Caki2 (cell line): Measurements from ENCODE around the gene AGAP1. TPM values are rescaled to one million over a fixed set of nuclear protein-coding genes. Genes with fewer than 3 reads are reported as not detected.

Source experiments
- DNase-seq: peaks from one replicate; pipeline ENCODE4 v3.0.0-alpha.2; 2015; ENCODE audit warnings: low read depth
- in situ Hi-C: cut with HindIII; loops from 2 replicates; pipeline ENCODE4 v1.10.0; 2016; ENCODE audit warnings: low sequenced_read_pairs, low pct_unique_long_range_greater_than_20kb, mixed read lengths
- total RNA-seq: library from RNA; depleted of rRNA; stranded (reverse); fragments of >200 nt; shearing (Covaris generic); gene quantifications from 2 replicates; pipeline ENCODE4 v1.2.3, GENCODE V29; 2014; ENCODE audit warnings: low replicate concordance

Gene AGAP1
- total RNA-seq, 1 experiment from 2014 or later, result 5.3 TPM

DNA sequence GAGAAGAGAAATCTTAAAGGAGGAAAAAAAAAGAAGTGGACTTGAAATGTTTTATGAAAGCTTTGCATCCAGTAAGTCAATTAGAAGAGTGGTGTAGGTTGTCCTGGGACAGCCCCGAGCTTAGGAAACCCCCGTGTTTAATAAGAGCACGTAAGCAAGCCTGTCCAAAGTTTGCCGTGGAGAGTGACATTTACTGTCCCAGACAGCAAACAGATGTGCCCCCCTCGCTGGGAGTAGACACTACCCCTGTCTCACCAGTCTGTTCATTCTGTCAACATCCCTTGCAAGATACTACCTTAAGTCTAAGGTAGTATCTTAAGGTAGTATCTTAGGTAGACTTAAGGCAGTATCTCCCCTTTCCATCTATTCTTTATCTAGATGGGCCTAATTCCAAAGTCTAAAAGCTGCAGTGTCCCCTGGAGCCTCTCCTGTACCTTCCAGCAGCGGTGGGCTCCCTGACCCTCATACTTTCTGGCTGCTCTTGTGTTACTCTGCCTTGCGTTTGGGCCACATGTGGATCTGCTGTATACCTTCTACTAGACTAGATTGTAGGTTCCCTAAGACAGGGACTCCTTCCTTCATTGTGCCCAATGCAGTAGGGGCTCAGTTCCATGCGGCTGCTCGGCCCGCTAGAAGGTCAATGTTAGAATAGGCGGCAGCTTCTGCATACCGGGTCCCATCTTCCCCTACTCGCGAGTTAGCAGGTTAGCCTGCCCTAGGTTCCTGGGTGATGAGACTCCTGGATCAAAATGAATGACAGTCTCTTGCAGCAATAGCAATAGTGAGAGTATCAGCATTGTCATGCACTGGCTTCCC lies 430.2 kb downstream of the AGAP1 start:
- no peak for DNase-seq
- in situ Hi-C loops, result no loop called here

DNA sequence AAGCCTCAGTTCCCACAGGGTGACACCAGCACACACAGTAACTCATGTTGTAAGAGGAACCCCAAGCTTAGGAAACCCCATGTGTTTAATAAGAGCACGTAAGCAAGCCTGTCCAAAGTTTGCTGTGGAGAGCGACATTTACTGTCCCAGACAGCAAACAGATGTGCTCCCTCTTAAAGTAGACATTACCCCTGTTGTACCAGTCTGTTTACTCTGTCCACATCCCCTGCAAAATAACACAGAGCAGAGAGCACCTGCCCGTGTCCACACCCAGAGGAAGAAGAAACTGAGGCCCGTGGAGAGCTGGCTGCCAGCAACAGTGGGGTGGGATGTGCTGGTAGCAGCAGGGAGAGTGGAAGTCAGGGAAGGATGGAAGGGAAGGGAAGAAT lies 430.8 kb downstream of the AGAP1 start:
- in situ Hi-C loops, result no loop called here
- DNase-seq, result no peak

DNA sequence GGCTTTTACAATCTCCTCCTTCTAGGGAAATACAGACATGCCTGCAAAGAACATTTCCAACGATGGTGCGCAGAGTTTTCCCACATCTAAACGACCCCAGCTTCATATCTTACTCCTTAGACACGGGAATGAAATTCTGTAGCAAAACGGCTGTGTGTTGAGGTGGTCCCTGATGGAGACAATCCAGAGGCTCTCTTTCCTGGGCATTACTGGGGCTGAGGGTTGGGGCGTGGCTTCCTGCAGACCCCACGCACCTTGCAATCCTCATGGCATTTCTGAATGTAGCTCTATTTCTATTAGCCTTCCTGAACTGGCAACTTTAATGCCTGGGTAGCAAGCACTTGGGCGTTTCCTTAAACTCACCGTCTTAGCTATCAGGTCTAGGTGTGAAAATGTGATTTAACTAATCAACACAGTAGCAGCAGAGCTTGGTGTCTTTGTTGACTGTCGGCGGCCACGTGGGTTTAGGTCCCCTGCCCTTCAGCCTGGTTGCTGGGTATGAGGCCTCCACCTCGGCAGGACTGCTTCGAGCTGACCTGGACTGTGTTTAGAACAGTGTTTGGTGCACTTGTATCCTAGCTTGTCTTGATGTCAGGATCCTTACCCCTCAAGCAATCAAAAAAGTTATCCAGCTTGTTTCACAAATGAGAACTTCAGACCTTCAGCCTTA lies 431.5 kb downstream of the AGAP1 start:
- in situ Hi-C loops, result no loop called here
- no peak for DNase-seq

DNA sequence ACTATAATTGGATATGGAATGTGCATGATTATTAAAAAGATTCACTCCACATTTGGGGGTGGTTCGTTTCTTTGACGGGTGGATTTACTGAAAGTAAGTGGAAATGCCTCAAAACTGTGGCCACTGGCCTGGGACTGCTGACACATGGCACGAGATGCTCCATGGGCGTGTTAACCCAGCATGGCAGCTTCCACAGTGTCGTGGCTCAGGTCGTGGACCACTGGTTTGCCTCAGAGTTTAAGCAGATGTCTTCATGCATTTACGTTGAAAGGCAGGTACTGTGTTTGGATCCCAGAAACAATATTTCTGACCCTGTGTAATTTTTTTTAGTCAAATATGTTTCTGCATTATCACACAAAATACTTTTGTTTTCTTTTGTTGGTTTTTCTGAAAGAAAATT lies 432.4 kb downstream of the AGAP1 start:
- in situ Hi-C loops, result no loop called here
- DNase-seq, result no peak

DNA sequence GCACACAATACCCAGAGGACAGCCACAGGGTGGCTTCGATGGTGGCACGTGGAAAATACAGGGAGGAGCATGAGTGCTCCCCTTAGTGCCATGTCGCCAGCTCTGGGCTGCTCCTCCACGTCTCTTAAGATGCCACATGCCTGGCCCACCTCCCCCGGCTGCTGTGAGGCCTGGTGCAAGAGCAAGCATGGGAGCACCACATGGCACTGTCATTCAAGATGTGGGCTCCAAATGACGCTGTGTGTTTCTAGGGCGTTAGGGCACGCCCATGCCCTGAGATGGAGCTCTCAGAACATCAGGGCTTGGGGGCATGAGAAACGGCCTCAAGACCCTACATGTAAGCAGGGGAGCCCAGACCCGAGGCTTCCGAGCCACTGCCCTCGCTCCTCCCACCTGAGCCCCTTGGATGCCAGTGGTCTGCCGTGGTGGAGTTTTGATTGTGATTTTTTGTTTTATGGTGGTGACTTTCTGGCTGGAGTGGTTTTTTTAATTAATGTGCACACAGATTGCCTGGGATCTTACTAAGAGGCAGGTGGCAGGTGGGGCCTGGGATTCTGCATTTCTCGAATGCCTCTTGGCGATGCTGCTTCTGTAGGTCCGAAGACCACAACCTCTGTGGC lies 435.0 kb downstream of the AGAP1 start:
- no peak for DNase-seq
- in situ Hi-C loops, result no loop called here

DNA sequence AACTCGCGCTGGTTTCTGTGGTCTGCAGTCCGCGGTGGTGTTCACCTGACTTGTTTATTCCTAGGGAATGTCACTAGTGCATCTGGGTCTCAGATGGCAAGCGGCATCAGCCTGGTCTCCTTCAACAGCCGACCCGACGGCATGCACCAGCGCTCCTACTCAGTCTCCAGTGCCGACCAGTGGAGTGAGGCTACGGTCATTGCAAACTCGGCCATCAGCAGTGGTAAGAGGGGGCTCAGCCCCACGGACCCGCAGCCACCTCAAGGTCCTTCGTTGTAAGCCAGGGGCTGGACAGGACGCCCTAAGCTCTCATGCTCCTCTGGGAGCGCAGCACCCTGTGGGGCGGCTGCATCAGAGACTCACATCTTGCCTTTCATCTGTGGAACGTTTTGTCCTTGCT lies 436.9 kb downstream of the AGAP1 start:
- in situ Hi-C loops, result no loop called here
- DNase-seq, result no peak

DNA sequence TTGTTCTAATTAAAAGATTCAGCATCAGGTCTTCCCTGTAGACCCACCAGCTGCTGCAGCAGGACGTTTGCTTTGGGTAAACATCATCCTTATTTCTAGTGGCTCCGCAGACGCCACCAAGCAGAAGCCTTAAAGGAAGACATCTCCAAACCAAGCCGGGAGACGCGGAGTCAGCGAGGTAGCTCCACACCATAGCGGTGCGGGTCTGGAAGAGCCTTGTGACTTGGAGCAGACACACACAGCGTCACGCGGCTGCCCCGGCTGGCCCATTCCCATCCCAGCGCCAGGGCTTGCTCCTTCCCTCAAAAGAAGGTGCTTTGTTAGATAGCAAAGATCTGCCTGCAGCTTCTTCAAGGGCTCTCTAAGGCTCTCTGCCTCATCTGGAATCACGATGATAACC lies 437.8 kb downstream of the AGAP1 start:
- no peak for DNase-seq
- in situ Hi-C loops, result no loop called here

DNA sequence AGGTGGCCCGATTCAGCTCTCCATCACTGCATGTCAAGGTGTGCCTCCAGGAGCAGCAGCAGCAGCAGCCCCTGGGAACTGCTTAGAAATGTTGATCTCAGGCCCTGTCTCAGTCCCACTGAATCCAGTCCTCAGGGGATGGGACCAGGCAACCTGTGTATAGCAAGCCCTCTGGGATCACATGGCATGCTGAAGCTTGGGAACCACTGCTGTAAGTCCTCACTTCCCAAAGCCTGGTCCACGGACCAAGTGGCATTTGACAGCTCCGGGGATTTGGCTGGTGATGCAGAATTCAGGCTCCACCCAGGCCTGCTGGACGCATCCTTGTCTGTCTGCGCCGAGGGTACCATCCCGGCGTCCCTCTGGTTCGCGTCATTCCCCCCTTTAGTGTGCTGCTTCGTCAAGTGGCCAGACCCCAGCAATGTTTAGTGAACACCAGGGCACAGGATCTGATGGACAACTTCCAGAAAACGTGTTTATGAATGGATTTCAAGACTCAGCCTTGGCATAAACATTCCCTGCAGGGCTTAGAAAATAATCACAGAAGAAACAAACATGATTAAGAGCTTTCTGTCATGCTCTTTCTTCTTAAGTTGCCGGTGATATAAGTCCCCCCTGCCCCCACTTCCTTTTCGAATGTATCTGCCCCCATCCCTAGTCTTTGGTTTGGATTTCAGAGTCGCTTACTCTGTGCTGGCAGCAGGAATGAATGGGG lies 440.4 kb downstream of the AGAP1 start:
- no peak for DNase-seq
- in situ Hi-C loops, result no loop called here

DNA sequence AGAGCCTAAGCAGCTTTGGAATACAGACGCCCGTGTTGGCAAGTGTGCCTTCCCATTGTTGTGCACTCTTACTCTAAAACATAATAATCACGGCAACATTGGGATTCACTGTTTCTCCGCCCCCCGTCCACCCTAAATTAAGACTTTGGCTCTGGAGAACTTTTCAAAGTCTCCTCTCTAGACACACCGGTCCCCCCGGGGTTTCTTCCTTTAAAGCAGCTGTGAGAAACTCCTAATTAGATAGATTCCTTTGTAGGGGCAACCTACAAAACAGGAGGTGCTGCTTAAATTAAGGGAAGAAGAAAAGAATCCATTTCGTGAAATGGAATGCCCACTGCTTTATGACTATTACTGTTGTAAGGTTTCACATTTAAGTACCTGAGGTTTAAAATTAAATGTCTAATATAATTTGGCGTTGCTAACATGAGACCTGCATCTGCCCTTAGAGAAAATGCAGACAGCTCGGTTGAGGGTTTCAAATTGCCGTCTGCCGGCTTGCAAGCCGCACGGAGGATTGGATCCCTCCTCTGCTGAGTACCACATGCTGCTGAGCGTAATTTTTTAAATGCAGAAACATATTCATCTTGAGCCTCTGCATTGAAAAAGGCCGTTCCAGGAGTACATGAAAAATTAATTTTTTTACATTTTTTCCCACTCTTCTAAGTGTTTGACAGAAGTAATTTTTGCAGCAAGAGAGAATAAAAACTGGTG lies 441.1 kb downstream of the AGAP1 start:
- in situ Hi-C loops, result no loop called here
- no peak for DNase-seq

DNA sequence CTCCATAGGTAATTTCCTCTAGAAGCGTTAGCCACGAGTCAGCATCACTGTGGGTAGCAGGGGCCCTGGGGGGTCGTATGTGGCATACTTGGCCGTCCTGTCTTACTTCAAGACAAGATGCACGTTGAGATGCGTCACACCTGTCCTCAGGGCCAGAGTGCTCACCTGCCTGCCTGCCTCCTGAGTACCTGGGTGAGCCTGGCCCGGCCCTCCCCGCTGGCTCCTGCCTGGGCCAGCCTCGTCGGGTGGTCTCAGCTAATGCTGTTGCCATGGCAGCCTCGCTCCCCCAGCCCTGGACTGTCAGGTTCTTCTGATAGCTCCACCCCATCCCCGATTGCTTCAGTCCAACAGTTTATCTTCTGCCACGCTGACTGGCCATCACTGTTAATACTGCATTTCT lies 441.9 kb downstream of the AGAP1 start:
- in situ Hi-C loops, result no loop called here
- DNase-seq, result no peak

DNA sequence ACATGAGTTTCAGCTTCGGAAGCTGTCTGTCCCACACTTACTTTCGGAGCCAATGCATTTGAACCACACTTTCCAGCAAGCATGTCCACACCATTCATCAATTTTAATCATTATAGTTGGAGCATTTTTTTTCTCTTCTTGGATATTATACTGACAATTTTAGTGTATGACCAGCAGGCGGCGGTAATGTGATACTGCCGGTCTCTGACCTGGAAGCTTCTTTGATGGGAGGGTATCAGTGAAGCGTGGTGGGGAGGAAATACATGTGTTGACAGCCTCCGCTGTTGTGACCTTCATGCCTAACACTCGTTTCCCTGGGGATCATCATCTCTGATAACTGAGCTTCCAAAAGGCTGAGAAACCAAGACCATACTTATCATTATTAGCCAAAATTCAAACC lies 442.6 kb downstream of the AGAP1 start:
- DNase-seq, result no peak

DNA sequence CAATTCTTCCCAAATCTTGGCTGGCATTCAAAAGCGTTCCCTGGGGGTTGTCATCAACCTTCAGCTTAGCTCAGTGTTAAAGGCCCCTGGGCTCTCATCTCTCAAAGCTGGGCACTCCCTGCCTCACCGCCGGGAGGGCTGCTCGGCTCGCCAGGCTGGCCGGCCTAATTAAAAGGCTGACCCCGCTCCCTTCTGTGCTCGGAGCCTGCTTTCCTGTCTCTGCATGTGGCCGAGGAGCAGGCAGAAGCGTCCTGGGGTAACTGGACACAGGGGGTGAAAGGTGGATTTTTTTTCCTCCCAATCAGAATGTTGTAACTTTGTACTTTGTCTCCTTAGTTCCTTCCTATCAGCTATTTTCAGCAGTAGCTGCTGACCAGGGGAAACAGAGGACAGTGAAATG lies 443.2 kb downstream of the AGAP1 start:
- in situ Hi-C loops, result no loop called here
- no peak for DNase-seq

More for the DNA sequence above, 442.6 kb downstream of the AGAP1 start:
- in situ Hi-C loops, result no loop called here

DNA sequence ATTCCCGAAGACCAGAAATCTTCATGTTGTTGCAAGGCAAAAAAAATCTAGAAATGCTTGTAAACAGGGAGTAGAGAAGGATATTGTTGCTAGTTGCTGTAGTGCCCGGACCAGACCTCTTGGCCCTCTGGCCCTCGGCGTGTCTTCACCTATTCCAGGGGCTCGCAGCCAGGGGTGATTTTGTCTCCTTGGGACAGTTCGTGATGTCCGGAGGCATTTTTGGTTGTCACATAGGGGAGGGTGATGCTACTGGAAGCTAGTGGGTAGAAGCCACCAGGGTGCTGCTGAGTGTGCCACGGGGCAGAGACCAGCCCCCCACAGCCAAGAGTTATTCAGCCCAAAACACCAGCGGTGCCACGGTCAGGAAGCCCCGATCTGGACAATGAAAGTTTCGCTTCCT lies 443.7 kb downstream of the AGAP1 start:
- DNase-seq, result no peak
- in situ Hi-C loops, result no loop called here

DNA sequence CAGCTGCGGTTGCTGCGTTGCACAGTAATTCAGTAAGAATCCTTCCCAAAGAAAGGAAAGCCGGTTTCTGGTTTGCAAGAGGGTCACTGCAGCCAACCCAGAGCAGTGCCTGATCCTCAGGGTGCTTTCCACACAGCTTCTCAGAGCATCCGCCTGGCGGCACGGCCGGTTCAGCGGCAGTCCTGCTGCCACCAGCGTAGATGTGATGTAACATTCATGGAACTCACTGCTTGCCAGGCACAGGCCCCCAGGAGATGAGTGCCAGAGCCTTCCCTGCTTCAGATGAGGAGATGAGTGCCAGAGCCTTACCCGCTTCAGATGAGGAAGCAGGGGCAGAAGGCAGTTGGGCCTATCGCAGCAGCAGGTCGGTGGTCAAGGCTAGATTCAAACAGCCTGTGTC lies 444.1 kb downstream of the AGAP1 start:
- no peak for DNase-seq
- in situ Hi-C loops, result no loop called here

DNA sequence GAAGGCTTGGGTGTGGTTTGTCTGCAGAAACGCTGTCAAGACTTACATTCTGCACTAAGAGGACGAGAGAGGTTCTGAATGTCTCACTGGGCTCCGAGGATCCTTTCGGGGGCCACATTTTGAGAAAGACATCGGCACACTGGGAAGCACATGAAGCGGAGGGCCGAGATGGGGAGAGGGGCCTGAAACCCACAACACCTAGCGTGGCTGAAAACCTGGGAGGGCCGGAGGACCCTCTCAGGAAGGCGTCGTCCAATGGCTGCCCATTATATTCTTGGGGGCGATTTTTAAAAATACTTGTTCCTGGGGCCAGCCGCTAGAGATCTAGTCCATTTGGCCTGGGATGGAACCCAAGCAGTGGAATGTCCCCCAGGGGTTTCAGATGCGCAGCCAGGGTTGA lies 444.8 kb downstream of the AGAP1 start:
- no peak for DNase-seq
- in situ Hi-C loops, result no loop called here

DNA sequence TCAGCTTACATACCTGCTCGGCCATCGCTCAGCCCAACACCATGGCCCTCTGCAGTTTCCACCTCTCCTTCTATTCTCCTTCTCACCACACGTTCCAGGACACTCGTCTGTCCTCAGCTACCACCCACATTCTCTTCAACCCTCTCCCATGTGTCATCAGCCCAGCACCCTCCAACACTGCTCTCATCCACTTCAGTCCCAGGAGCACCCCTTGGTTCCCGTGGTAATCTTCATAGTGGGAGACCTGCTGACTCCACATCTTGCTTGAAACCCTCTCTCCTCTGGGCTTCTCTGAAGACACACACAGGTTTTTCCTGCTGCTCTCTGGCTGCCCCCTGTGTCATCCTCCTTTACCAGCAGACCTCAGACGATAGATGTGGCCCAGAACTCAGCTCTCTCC lies 445.6 kb downstream of the AGAP1 start:
- DNase-seq, result no peak
- in situ Hi-C loops, result no loop called here

DNA sequence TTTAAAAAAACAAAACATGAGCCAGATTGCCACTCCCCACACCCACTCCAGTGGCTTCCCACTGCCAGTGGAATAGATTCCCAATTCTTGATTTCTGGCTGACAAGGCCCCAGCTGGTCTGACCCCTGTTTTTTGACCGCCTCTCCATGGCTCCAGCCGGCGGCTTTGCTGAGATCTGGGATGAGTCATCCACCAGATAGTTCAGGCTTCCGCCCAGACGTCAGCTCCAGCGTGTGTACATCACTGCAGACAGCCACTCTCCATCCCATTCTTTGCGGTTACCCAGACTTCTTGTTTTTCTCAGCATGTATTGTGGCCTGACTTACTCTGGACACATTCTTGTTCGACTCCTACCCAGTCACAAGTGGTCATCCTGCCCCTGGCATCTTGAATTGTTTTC lies 446.5 kb downstream of the AGAP1 start:
- in situ Hi-C loops, result no loop called here

DNA sequence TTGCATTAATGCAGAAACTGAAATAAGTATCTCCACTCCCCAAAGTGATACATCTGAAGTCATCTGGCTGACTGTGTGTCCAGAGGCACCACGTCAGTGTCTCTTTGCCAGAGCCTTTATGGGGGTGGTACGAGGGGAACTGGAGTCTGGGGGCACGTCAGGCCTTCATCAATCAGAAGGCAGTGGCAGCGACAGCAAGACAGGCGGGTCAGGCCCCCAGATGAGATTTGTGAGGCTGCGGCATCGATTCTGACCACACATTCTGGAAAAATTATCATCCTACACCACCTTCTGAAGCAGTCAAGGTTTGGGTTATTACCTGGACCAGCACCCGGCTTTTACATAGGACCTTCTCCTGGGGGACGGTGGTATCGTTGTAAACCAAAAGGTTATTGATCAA lies 450.7 kb downstream of the AGAP1 start:
- in situ Hi-C loops, result no loop called here
- no peak for DNase-seq

More for the DNA sequence above, 446.5 kb downstream of the AGAP1 start:
- peak; percentile 22 for DNase-seq
